ENCODE results near the gene CNTN1. TPM values are rescaled to one million over a fixed set of nuclear protein-coding genes. Genes with fewer than 3 reads are reported as not detected.

CNTN1 gene
- total RNA-seq: not detected
- 0 to 0.15 reads per million in 2 donors for total RNA-seq

DNA sequence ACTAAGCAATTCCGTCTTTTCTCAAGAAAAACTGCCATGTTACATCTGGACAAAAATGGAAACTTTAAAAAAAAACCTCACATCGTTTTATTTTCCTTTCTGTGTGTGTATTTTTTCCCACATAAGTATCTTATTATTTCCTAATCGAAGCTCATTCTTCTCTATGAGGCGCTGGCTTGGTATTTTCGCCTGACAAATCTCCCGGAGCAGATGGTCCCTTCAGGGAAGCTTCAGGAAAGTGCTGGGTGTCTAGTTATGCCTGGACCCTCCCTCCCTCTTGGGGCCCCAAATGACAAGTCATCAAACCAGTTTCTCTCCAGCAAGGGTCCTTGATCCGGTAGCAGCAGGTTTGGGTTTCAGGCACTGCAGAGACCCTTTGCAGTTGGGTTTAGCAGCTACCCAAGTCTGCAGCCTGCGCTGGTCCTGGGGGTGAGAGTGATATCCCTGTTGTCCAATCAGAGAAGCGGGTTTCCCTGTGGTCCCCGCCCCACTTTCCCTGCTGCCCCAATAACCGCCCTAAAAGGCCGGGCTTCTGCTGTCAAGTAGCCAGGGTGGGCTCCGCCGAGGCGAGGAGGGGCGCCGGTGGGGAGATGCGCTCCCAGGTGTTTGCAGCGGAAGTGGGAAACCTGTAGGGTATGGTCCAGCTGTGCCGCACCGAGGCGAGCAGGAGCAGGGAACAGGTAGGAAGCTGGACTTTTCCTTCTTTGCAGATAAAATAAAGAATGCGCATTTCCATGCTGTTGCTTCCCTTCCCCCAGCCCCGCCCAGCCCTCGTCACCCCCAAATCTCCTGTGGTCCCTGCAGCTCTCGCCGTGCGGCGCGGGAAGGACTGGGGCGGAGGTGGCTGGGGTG, at the start of gene CNTN1:
TSS of gene CNTN1 (plus strand) at position 527 of the 852 bp plus-strand sequence.
- Mint-ChIP-seq H3K4me3 (peak within 1 kb of the TSS; percentile 55), H3K4me1 (no peaks in the 10 kb centered on the region), H3K27ac (no peak within 1 kb of the TSS), H3K27me3 (peaks cover 25% of the 10 kb centered on the region), H3K36me3 (ENCODE audit: low read depth) (no peaks in the 10 kb centered on the region)
- DNase-seq (no peak), ATAC-seq (no peak)
- H3K9me3 ChIP-seq (ENCODE audit: control insufficient read depth, low read length, poor library complexity, severe bottlenecking): no peaks in the 10 kb centered on the region

DNA sequence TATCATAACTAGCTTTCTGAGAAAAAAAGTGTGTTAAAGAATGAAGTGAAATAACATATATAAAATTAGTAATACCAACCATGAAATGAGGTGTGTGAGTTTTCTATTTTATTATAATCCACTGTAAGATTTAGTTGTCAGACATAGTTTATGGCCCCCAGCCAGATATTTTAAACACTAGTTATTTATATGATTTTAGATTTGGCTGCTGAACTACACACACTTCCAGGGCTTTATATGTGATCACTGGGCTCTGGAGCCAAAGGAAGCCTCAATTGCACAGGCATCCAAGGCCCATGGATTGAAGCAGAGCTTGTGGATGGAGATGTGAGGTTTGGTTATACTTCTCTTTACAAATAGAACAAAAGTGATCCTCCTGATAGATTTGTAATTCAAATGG, 48.7 kb upstream of the CNTN1 start:
- H3K9me3 ChIP-seq (ENCODE audit: control insufficient read depth, low read length, poor library complexity, severe bottlenecking): no peaks in the 10 kb centered on the region
- no peaks in the 10 kb centered on the region for H3K4me1 Mint-ChIP-seq

DNA sequence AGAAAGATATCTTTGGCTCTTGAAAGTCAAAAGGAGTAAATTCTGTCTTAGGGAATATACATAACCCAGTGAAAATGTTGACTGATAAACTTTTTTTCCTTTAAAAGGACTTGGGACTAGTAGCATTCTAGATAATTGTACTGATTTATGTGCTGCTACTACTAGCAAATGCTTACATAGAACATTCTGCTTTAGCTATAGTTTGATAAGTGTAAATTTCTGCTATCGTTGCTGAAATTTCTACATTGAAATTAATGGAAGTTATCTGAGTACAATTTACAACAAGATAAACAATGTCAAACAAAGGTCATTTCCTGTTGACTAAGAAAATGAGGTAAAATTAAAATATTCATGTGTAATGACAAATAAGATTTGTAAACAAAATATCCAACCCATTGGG, 48.3 kb upstream of the CNTN1 start:
- H3K4me3 Mint-ChIP-seq: no peak overlapping the region
- no peak for ATAC-seq
- DNase-seq: no peak
- no peaks in the 10 kb centered on the region for H3K36me3 Mint-ChIP-seq (ENCODE audit: low read depth)
- H3K9me3 ChIP-seq (ENCODE audit: control insufficient read depth, low read length, poor library complexity, severe bottlenecking): no peaks in the 10 kb centered on the region
- no peak overlapping the region for H3K27ac Mint-ChIP-seq
- no peaks in the 10 kb centered on the region for H3K4me1 Mint-ChIP-seq
- H3K27me3 Mint-ChIP-seq: no peaks in the 10 kb centered on the region

More for the DNA sequence above, 48.7 kb upstream of the CNTN1 start:
- Mint-ChIP-seq H3K27me3 (no peaks in the 10 kb centered on the region), H3K4me3 (no peak overlapping the region), H3K36me3 (ENCODE audit: low read depth) (no peaks in the 10 kb centered on the region), H3K27ac (no peak overlapping the region)
- ATAC-seq (no peak), DNase-seq (no peak)

DNA sequence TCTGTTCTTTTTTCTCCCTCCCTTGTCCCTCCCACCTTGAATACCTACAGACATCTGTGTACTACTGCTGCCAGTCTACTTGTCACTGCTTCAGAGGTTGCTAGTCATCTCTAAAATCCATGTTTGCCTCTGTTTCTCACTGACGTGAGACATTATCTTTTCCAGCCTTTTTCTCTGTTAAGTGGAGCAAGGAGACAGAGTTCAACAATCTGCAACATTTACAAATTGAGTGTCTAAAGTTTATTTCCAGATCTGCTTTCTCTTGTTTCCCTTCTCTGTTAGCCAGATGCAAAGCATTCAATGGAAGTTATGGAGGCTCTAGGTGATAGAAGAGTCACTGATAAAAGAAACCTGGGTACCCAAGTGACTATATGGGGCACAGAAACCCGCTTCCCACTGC, 47.5 kb upstream of the CNTN1 start:
- ATAC-seq (no peak), DNase-seq (no peak)
- no peaks in the 10 kb centered on the region for H3K36me3 Mint-ChIP-seq (ENCODE audit: low read depth)
- no peaks in the 10 kb centered on the region for H3K4me1 Mint-ChIP-seq
- H3K9me3 ChIP-seq (ENCODE audit: control insufficient read depth, low read length, poor library complexity, severe bottlenecking): no peaks in the 10 kb centered on the region
- H3K4me3 Mint-ChIP-seq: no peak overlapping the region
- H3K27ac Mint-ChIP-seq: no peak overlapping the region
- H3K27me3 Mint-ChIP-seq: no peaks in the 10 kb centered on the region

DNA sequence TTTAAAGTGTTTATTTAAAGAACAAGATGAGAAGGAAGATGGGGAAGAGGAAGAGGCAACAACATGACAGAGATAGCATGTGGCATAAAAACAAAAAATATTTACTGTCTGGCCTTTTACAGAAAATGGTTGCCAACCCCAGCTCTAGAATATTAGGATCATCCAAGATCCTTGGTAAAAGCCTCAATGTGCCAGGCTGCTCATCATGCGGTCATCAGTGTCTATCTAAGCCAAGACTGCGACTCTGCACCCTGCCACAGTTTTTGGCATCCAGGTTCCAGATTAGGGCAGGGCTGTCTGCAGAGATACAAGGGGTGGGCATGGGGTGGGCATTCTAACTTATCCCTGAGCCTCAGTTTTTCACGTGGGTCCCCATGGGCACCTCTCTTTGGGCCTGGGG, 46.9 kb upstream of the CNTN1 start:
- no peak for DNase-seq
- no peak for ATAC-seq
- no peaks in the 10 kb centered on the region for H3K36me3 Mint-ChIP-seq (ENCODE audit: low read depth)
- no peak overlapping the region for H3K4me3 Mint-ChIP-seq
- no peak overlapping the region for H3K27ac Mint-ChIP-seq
- no peaks in the 10 kb centered on the region for H3K4me1 Mint-ChIP-seq
- H3K9me3 ChIP-seq (ENCODE audit: control insufficient read depth, low read length, poor library complexity, severe bottlenecking): no peaks in the 10 kb centered on the region
- H3K27me3 Mint-ChIP-seq: no peaks in the 10 kb centered on the region

DNA sequence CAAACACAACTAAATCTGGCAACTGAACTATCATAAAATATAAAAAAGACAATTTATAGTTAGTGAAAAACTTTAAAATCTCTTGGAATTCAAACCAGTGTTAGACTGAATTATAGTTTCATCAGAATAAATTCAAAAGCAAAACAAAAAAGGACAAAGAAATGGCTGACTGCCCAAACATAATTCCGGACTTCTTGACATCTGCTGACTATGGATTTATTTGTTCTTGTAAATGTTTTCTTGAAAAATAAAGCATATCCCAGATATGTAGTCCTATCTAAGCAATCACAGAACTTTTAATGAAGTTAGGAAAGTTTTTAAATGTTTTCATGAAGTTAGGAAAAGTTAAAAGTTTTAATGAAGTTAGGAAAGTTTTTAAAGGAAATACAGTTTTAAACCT, 45.8 kb upstream of the CNTN1 start:
- no peaks in the 10 kb centered on the region for H3K9me3 ChIP-seq (ENCODE audit: control insufficient read depth, low read length, poor library complexity, severe bottlenecking)
- DNase-seq (no peak), ATAC-seq (no peak)
- H3K27me3 Mint-ChIP-seq: no peaks in the 10 kb centered on the region
- H3K36me3 Mint-ChIP-seq (ENCODE audit: low read depth): no peaks in the 10 kb centered on the region
- no peak overlapping the region for H3K4me3 Mint-ChIP-seq
- H3K27ac Mint-ChIP-seq: no peak overlapping the region
- no peaks in the 10 kb centered on the region for H3K4me1 Mint-ChIP-seq

DNA sequence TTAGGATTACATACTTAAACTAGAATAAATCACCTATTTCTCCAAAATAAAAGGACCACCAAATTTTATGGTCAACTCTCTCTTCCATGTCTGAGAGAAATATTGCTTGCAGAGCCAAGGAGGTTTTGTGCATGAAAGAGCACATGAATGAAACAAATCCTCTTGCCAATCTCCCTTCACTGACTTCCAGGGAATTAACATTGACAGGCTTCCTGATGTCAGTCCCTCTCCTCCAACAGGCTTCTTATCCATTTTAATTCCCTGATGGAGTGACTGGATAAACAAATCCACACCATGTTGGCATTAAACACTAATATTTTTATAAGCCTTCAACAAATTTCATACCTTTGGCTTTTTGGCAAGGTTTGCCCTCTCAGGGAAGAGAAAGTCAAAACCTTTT, 45.3 kb upstream of the CNTN1 start:
- Mint-ChIP-seq H3K36me3 (ENCODE audit: low read depth) (no peaks in the 10 kb centered on the region), H3K4me3 (no peak overlapping the region), H3K4me1 (no peaks in the 10 kb centered on the region), H3K27ac (no peak overlapping the region), H3K27me3 (no peaks in the 10 kb centered on the region)
- H3K9me3 ChIP-seq (ENCODE audit: control insufficient read depth, low read length, poor library complexity, severe bottlenecking): no peaks in the 10 kb centered on the region
- ATAC-seq (no peak), DNase-seq (no peak)

DNA sequence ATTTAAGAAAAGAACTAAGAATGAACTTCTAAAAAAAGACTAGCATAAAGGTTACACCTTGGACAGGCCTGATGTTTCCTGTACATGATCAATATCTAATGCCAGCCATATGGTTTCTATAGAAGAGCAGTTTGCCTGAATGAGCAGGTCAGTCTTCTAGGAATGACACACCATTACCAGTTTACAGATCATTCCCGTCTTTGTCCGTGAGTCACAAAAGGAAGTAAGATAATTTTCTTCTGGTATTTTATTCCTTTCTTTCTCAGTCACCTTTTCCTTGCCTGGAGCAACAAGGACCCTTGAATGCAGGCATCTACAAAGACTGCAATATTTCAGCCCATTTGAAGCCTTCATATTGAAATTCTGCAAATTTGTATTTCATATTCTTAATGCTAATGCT, 44.6 kb upstream of the CNTN1 start:
- Mint-ChIP-seq H3K36me3 (ENCODE audit: low read depth) (no peaks in the 10 kb centered on the region), H3K4me1 (no peaks in the 10 kb centered on the region), H3K27me3 (no peaks in the 10 kb centered on the region), H3K4me3 (no peak overlapping the region), H3K27ac (no peak overlapping the region)
- H3K9me3 ChIP-seq (ENCODE audit: control insufficient read depth, low read length, poor library complexity, severe bottlenecking): no peaks in the 10 kb centered on the region
- no peak for DNase-seq
- ATAC-seq: no peak

DNA sequence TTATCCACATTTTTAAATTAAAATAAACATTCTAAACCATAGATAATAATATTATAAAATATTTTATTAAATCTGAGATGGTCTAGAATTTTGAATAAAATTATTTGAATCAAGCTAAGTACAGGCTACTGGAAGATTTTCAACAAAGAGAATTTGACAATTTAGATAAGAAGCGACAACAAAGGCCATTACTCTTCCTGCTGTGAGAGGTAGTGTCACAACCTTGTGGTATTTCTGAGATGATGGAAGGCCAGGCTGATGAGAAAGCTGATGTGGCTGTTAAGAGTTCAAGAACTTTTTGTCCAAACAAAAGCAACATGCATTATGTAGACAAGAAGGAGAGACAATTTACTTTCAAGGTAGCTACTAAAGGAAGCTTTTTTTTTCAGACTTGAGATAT, 43.7 kb upstream of the CNTN1 start:
- Mint-ChIP-seq H3K27me3 (no peaks in the 10 kb centered on the region), H3K27ac (no peak overlapping the region), H3K4me3 (no peak overlapping the region), H3K4me1 (no peaks in the 10 kb centered on the region), H3K36me3 (ENCODE audit: low read depth) (no peaks in the 10 kb centered on the region)
- ATAC-seq (no peak), DNase-seq (no peak)
- no peaks in the 10 kb centered on the region for H3K9me3 ChIP-seq (ENCODE audit: control insufficient read depth, low read length, poor library complexity, severe bottlenecking)

DNA sequence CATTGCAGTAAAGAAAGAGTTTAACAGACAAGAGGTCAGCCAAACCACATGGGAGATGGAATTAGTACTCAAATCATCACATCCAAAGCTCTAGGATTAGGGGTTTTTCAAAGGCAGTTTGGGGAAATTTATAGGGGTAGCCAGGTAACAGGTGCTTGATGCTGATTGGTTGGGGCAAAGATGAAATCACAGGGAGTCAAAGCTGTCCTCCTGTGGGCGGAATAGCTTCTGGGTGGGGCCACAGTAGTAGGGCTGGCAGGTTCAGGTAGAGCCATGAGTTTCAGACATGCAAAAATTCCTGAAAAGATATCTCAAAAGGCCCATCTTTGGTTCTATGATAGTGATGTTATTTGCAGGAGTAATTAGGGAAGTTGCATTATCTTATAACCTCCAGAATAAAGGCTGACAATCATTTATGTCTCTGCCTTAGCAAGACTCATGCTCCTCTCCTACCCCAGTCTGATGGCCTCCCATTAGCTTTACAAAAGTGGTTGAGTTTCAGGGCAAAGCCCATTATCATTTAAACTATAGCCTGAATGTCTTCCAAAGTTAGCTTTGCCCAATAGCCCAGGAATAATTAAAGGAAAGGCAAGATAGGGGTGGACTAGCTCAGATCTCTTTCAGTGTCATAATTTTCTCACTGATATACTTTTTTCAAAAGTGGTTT, 42.1 kb upstream of the CNTN1 start:
- Mint-ChIP-seq H3K27ac (no peak overlapping the region), H3K36me3 (ENCODE audit: low read depth) (no peaks in the 10 kb centered on the region), H3K27me3 (no peaks in the 10 kb centered on the region), H3K4me3 (no peak overlapping the region), H3K4me1 (no peaks in the 10 kb centered on the region)
- no peaks in the 10 kb centered on the region for H3K9me3 ChIP-seq (ENCODE audit: control insufficient read depth, low read length, poor library complexity, severe bottlenecking)
- ATAC-seq (no peak), DNase-seq (no peak)

DNA sequence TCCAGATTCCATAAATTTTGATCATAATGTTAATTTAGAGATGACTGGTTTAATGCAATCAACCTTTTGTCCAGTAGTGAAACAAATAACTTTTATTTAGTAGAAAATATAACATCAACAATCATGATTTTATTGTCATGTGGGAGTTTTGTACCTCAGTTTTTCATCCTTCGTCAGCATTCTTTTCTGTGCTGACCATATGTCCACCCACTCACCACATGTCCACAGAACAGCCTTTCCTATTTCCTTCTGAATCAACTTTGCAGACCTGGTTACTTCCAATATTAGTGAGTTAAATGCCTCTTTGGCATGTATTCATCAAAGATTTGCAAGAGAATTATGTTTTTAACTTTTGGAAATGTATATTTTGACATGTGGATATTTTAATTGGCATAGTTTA, 36.8 kb upstream of the CNTN1 start:
- no peak for ATAC-seq
- Mint-ChIP-seq H3K4me1 (no peaks in the 10 kb centered on the region), H3K27ac (no peak overlapping the region), H3K4me3 (no peak overlapping the region), H3K36me3 (ENCODE audit: low read depth) (no peaks in the 10 kb centered on the region), H3K27me3 (no peaks in the 10 kb centered on the region)
- no peaks in the 10 kb centered on the region for H3K9me3 ChIP-seq (ENCODE audit: control insufficient read depth, low read length, poor library complexity, severe bottlenecking)
- DNase-seq: no peak

DNA sequence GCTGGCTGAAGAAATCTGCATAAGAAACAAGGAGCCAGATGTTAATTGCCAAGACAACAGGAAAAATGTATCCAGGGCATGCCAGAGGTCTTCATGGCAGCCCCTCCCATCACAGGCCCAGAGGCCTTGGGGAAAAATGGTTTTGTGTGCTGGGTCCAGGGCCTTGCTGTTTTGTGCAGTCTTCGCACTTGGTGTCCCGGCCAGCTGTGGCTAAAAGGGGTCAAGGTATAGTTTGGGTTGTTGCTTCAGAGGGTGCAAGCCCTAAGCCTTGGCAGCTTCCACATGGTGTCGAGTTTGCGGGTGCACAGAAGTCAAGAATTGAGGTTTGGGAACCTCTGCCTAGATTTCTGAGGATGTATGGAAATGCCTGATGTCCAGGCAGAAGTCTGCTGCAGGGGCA, 29.9 kb upstream of the CNTN1 start:
- DNase-seq: no peak
- H3K9me3 ChIP-seq (ENCODE audit: control insufficient read depth, low read length, poor library complexity, severe bottlenecking): no peaks in the 10 kb centered on the region
- no peaks in the 10 kb centered on the region for H3K4me1 Mint-ChIP-seq
- no peak overlapping the region for H3K27ac Mint-ChIP-seq
- no peak overlapping the region for H3K4me3 Mint-ChIP-seq
- no peak for ATAC-seq
- H3K36me3 Mint-ChIP-seq (ENCODE audit: low read depth): no peaks in the 10 kb centered on the region
- H3K27me3 Mint-ChIP-seq: no peaks in the 10 kb centered on the region

DNA sequence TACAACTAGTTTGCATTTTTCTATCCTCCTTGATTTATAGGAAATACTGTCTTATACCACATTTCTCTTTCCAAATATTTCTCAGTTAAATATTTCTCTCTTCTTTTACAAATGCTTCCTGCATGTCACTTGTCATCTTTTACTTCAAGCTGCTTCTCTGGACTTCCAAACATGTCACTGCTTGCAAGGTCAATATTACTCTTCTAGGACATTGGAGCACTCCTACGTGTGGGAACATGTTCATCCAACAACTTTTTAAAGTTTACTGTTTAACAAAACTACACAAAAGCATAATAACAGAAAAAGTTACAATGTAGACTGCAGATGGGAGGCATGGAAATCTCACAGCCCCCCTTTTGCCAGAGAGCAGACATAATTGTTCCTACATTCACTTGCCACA, 28.5 kb upstream of the CNTN1 start:
- Mint-ChIP-seq H3K27me3 (no peaks in the 10 kb centered on the region), H3K4me3 (no peak overlapping the region), H3K36me3 (ENCODE audit: low read depth) (no peaks in the 10 kb centered on the region), H3K4me1 (no peaks in the 10 kb centered on the region), H3K27ac (no peak overlapping the region)
- H3K9me3 ChIP-seq (ENCODE audit: control insufficient read depth, low read length, poor library complexity, severe bottlenecking): no peaks in the 10 kb centered on the region
- DNase-seq (no peak), ATAC-seq (no peak)

DNA sequence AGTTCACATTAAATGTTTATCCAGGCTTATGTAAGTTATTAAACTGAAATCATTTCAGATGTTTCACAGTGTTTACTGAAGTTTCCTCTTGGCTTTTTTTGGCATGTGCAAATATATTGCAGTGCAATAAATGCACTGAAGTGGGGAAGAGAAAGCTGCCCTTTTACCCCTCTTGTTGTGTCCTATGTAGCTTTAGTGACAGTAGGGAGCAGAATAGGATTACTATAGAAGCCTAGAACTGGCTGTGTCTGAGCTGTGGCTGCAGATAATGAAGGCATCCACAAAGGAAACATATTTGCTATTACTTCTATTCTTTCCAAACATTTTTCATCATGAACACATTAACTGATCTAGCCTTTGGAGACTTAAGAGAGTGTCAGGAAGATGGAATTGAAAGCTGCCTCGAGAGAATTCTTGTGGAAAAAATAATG, 24.1 kb upstream of the CNTN1 start:
- no peaks in the 10 kb centered on the region for H3K9me3 ChIP-seq (ENCODE audit: control insufficient read depth, low read length, poor library complexity, severe bottlenecking)
- no peaks in the 10 kb centered on the region for H3K36me3 Mint-ChIP-seq (ENCODE audit: low read depth)
- DNase-seq: no peak
- H3K27ac Mint-ChIP-seq: no peak overlapping the region
- H3K4me1 Mint-ChIP-seq: no peaks in the 10 kb centered on the region
- H3K27me3 Mint-ChIP-seq: no peaks in the 10 kb centered on the region
- ATAC-seq: no peak
- H3K4me3 Mint-ChIP-seq: no peak overlapping the region
